GM18907 (cell line): ENCODE results near the gene PALM3.
A peak's percentile ranks its signal among the peaks of the same experiment; 100 is the strongest.

Source experiments
- ATAC-seq: cut with Tn5 transposase; IDR thresholded peaks from one replicate; pipeline ENCODE4 v1.9.1; 2021; ENCODE audit warnings: mild to moderate bottlenecking, moderate library complexity; ENCODE audit not compliant: unreplicated experiment

Gene PALM3, protein sequence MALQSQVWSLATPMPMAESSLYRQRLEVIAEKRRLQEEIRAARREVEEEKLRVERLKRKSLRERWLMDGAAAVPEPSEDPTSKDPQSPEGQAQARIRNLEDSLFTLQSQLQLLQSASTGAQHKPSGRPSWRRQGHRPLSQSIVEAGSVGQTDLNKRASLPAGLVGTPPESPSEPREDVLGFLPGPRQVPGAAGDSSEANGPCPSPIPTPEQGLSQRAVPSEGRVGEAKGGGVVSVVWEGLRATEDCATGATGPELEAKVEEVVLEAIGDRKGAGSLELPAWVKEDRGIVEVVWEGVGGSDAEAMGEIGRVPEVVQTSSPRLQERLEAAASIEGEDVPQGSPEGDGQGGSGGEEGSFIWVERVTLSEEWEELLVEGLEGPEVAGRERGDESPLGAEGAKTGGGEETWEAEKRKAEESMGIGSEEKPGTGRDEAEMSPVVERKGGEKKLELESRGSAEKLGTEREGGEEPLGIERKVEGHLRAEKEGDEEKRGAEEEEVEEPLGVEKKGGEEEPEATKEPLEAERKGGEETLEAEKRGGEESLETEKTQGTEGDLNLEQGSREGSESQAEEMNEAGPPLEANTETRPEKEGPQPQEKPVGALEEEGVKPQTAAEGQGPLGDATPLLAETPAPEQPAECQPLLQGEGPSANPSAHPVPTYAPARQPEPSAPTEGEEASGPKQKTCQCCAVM

DNA sequence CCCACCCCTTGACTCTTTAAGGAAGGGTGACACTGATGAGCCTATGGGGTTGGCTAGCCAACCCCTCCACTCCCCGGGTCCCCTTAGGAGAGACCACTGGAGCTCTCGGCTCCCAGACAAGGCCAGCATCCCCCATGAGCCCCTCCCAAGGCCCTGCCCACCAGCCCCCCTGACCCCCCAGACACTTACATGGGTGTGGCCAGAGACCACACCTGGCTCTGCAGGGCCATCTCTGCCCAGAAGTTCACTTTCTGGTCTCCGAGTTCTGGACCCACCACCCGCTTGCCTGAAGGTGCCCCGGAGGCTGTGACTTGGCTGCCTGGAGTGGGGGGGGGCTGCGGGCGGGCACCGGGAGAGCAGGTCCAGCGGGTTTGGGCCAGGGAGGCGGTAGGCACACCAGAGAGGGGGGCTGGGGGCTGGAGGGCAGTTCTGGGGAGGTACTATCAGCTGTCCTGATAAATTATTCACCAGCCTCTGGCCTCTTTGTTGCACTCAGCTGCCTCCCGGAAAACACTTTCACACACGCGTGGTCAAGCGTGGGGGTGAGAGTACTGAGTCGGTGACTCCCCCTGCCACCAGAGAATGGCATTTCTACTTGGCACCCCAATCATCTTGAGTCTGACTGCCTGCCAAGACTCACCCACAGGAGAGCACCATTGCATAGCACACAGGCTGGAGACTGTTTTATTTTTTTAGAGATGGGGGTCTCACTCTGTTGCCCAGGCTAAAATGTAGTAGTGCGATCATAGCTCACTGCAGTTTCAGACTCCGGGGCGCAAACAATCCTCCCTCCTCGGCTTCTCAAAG lies at the start of gene PALM3:
PALM3 (minus strand) TSS at position 326 of the 807 bp plus-strand sequence; CDS start at position 230, 96 bp downstream.
- no peak for ATAC-seq

DNA sequence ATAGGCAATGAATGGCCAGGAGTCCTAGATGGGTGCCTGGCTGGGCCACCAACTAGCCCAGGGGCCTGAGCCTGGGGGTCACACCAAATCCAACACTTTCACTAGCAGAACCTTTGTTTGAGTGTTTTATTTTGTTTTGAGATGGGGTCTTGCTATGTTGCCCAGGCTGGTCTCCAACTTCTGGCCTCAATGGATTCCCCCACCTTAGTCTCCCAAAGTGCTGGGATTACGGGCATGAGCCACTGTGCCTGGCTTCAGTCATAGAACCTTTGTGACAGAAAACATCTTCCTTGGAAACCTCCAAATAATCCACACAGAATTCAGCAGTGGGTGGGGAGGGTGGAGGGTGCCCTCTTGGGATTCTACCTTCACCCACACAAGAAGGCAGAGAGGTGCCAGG lies 49.6 kb upstream of the PALM3 start:
- no peak for ATAC-seq

DNA sequence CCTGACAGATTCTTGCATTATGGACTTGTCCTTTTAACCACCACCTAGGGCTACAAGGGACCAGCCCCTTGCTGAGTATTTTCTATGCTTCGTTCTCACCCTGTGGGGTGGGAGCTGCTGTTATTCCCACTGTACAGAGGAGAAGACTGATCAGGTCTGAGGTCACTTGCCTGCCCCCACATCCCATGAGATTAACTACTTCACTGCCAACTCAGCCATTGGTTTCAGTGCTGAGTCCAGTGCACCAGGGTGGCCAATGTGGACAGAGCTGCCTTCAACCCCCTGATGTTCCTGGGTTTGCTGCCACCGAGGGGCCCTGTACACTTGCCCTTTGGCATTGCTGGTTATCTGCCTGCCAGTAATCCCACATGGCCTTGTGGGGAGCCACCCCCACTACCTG lies 48.8 kb upstream of the PALM3 start:
- no peak for ATAC-seq

DNA sequence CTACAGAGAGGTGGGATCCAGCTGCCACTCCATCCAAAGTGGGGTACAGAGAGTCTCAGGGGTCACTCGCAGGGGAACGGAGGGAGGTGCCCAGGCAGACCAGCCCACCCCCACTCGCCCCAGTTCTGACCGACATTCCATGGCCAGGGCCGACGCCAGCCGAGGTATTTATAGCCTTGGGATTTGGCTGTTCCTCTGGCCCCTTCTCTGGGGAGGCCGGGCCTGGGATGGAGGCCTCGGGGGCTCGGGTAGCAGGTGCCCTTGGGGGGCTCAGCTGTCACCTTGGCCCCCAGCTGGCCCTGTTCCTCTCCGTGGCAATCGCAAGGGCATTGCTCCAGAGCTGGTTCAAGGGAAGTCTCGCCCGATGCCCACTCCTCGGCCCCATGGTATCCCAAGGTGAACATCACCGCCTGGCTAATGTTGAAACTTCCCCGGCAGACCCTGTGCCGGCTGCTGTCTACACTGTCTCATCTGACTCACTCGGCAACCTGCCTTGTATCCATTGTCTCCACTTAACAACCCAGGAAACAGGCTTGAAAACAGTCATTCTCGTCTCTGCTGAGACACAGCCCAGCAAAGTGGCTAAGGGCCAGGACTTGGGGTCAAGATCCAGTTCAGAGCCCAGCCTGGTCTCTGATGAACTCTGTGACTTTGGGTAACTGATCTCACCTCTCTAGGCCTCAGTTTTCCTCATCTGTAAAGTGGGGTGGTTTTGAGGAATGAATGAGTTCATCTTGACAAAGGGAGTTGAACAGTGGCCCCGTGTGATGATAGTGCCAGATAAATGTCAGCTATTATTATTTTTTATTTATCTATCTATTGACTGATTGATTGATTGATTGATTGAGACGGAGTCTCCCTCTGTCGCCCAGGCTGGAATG lies 45.9 kb upstream of the PALM3 start:
- ATAC-seq: no peak

DNA sequence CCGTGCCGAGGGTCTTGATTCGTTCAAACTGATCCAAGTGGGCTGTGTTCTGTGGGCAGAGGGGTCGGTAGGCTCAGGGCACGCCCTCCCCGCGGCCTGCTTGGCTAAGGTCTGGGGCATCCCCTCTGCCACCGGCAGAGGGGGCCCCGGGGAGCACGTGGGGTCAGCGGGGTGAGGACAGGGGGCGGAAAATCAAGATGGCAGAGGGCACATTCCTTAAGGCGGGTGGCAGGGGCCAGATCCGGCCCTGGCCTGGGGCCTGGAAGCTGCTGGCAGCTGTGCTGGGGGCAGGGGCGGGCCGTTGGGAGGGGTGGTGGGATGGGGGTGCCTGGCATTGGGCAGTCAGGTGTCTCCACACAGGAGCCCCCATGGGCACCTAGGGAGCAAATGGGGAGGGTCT lies 45.0 kb upstream of the PALM3 start:
- no peak for ATAC-seq

DNA sequence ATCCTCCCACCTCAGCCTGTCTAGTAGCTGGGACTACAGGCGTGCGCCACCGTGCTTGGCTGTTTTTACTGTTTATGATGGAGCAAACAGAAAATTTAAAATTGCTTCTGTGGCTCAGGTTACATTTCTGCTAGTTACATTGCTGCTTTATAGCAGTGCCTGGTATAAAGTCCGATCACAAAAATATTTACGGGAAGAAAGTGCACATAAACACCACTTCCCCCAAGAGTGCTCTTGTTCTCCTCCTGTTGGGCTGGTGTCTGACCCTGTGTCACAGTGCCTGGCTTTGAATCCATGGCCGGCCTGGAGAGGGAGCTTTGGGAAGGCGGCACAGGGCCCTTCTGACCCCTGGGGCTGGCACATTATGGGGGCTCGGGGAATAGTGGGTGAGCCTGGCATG lies 43.8 kb upstream of the PALM3 start:
- no peak for ATAC-seq

DNA sequence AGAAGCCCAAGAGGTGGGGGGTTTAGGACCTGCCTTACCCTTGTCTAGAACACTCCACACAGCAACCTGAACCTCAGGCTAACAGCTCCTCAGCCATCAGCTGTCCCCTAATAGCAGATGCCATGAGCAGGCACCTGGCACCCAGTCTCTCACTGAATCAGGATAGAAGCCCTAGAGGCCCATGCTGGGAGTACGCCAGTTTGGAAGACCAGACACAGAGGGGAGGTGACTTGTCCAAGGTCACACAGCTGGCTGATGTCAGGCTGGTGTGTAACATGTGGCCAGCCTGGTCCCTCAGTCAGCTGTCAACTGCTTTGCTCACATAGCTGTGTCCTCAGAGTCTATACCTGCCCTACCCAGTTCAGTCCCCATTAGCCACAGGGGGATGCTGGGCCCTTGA lies 41.4 kb upstream of the PALM3 start:
- no peak for ATAC-seq

DNA sequence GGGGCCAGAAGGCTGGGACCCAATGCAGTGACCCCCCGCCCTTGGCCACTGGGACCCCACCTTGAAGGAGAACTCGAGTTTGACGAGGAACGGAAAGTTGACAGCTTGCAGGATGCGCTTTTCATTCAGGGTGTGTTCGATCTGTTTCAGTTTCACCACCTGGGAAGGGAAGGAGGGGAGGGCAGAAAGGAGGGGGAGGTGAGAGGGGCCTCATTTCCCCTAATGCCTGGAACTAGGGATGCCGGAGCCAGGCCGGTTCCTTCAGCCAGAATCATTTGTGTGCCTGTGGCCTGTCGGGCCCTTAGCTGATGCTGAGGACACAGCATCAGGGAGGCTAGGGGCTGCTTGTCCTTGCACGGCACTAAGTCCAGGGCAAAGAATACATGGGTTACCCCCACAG lies 40.9 kb upstream of the PALM3 start:
- ATAC-seq: no peak

DNA sequence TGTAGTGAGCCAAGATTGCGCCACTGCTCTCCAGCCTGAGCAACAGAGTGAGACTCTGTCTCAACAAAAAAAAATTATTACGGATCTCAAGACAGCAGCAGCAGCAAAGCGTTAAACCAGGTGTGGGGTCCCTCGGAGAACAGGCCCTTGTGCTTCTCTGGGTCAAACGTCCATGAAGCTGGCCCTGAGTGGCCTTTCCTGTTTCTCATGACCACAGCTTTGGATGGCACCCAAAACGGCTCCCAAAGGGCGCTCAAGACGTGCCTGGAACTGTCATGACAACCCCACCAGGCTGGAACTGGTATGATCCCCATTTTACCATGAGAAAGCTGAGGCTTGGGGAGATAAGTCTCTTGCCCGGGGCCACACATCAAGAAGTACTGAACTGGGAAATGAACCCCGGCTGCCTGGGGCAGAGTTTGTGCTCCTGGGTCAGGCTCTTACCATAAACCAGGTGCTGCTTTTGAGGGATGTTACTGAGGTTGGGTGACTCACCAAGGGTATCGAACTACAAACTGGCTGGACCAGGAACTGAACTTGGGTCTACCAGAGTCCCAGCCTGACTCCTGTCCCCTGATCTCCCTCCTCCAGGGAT lies 40.3 kb upstream of the PALM3 start:
- ATAC-seq: no peak

DNA sequence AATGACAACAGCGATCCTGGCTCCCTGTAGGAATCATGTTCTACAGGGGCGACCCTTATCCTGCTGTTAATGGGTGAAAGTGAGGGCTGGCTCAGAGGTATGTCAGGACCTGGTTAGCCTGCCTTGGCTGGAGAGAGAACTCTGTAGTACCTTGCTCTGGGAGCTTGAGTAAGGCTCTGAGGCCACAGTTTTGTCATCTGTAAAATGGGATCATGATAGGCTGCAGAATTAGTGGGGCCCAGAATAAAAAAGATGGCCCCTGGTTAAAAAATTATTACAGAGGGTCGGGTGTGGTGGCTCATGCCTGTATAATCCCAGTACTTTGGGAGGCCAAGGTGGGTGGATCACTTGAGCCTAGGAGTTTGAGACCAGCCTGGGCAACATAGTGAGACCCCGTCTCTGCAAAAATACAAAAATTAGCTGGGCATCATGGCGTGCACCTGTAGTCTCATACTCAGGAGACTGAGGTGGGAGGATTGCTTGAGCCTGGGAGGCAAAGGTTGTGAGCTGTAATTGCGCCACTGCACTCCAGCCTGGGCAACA lies 39.2 kb upstream of the PALM3 start:
- ATAC-seq: no peak

DNA sequence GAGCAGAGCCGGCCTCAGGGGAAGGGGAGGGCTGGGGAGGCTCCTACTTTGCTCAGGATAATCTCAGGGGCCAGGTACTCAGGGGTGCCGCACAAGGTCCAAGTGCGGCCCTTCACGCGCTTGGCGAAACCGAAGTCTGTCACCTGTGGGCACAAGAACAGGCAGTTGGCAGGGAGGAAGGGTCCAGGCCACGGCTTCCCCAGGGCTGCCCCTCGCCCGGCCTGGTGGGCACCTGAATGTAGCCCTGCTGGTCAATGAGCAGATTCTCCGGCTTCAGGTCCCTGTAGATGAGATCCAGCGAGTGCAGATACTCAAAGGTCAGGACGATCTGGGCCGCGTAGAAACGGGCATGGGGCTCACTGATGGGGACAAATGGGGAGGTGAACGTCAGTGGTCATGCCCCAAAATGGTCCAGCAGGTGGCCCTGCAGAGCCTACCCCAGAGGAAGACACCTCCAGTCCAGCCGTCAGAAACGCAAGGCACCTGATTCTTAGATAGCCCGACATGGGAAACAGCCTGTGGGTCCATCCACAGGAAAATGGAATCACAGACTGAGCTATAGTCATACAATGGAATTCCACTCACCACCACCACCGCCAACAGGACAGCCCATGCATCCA lies 35.8 kb upstream of the PALM3 start:
- ATAC-seq: no peak

DNA sequence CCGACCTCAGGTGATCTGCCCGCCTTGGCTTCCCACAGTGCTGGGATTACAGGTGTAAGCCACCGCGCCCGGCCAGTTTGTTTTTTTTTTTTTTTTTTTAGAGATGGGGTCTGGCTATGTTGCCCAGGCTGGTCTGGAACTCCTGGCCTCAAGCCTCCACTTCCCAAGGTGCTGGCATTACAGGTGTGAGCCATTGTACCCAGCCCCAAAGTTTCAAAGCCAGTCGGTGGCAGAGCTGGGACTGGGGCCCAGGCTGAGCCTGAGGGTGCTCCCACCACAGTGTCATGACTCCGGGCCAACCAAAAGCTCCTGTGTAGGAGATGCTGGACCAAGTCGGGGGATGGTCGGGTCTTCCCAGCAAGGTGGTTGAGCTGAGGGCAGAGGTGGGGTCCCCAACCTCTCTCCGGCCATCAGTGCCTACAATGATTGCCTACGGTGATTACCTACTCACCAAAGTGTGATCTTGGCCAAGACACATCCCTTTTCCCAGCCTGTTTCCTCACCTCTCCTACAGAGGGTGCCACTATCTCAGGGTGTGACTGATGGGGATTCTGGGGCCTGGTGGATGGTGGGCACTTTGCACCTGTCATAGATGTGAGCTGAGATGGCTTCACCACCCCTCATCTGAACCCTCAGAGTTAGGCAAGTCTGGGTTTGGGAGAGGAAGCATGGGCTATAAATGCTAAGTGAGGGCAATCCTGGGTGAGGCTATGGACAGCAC lies 34.6 kb upstream of the PALM3 start:
- ATAC-seq: no peak

DNA sequence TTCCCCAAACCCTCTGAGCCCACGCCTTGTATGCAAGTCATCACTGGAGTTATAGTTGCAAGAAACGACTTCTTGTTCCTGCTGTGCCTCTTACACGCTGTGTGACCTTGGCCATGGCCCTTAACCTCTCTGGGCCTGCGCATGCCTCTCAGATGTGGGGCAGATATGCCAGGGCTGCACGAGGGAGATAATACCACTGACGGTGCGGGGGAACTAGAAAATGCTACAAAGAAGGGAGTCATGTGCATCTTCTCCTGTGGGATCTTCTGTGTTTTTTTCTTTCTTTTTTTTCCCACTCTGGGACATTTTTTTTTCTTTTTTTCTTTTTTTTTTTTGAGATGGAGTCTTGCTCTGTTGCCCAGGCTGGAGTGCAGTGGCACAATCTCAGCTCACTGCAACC lies 33.0 kb upstream of the PALM3 start:
- ATAC-seq: no peak

DNA sequence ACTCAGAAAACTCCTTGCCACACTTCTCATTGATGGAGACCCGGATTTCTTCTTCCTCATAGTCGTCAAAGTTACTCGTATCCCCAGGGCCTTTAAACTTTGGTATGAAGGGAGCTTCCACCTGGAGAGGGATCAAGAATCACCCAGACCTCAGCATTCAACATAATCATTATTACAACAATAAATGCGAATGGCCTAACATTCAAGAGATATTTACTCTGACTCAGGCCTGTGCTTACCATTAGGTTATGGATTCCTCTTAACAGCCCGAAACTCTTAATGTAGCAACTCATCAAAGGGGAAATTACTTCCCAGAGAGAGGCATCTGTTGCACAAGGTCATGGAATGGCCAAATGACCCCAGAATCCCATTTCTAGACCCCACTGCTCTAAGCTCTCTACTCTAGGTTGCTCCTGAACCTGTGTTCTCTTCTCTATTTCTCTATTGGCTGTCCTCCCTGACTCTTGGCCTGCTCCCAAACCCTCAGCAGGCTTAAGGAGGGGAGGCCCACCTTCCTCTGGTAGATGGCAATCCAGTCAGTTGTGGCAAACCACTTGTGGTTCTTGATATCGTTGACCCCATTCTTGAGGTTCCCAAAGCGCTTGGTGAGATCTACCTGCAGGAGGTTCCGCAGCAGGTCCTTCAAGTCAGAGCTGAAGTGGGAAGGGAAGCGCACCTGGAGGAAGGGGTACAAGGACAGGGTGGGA lies 31.4 kb upstream of the PALM3 start:
- no peak for ATAC-seq

DNA sequence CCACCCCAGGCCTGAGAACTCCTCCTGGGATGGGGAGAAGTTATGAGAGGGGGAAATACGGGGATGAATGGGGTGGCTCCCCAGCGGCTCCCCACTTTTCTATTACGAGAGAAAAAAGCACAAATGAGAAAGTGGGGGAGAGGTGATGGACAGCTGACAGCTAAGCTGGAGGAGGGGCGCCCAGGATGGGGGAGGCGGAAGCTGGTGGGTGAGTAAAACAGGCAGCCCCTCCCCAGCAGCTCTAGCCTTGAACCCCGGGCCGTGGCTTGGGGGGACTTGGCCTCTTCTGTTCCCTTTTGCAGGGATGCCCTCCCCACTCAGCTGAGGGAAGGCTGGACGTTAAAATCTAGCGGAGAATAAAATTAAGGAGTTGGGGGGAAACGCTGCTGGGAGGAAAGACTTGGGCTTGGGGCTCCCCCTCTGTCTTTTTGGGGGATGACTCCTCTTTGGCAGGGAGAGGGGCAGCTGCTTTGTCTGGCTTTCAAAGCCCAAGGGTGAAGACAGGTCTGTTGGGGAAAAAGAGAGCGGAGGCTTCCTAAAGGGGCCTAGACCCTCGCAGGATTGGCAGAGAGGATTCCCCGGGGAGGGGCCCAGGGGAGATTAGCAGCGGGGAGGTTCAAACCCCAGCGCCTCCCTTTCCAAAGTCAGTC lies 30.1 kb upstream of the PALM3 start:
- ATAC-seq: peak; percentile 6

DNA sequence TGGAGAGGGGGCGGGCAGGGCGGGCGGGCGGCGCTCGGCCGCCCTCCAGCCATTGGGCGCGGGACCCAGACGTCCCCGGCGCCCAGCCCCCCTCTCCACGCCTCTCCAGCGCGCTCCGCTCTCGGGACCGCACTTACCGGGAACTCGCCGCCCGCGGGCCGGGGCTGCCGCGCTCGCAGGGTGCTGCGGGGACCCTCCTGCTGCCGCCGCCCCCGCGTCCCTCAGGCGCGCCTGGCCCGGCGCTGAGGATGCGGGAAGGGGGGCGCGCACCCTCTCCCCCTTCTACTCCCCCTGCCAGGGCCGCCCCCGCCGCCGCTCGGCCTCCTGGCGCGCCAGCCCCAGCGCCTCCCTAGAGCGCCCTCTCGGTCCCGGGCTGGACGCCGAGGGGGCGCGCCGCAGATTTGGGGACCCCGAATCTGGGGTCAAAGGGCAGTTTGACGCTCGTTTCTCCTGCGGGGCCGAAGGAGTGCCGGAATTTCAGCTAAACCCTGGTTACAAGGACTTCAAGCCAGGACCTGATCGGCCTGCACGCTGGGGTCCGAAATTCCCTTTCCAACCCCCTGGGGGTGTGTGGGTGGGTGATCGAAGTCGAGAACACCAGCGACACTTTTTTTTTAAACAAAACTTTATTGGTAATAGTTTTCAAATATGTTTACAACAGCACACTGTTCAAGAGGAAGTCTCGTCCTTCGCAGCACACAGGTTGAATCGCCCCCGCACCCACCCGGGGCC lies 29.4 kb upstream of the PALM3 start:
- ATAC-seq: peak; percentile 54

DNA sequence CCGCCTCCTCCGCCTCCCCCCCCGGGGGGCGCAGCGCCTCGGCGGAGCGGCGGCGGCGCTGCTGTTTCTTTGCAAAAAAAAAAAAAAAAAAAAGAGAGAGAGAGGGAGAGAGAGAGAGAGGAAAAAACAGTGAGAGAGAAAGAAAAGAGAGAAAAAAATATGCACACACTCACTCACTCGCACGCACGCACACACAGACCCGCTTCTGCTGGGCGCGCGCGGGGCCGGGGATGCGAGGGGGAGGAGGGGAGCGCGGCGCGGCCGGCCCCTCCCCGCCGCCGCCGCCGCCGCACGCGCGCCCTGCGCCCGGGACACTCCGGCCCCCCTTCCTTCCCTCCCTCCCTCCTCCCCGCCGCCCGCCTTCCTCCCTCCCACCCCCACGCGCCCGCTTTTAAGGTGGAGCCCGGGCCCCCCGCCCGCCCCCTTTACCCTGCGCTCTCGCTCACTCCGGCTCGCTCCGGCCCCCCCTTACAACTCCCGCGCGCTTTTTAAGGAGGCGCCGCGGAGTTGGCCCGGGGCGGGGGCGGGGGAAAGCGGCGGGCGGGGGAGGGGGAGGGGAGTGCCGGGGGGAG lies 28.7 kb upstream of the PALM3 start, which contains the start of gene SAMD1:
SAMD1 (minus strand) TSS at position 243 of the 572 bp plus-strand sequence.
- ATAC-seq: peak; percentile 38
